Measurements from ENCODE around the gene OSBPL6.

OSBPL6 gene

DNA sequence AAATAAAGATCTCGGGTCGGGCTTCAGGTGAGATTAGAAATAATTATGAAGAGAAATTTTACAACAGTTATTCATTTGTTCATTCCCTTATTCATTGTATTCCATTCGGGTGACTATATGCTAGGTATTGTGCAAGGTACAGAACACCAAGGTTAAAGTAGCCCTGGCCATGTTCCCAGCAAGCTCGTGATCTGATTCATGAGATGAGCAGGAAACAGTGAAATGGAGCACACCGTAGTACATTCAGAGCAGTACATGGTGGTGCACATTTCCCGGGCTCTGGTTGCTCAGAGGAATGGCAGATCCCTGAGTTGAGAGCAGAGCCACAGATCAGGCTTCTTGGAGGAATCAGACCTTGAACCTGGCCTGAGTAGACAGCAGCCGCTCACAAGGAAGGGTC lies 168.9 kb downstream of the OSBPL6 start:
- Histone ChIP-seq H3K4me1 (ENCODE audit: control insufficient read depth in 2 of 2, insufficient read depth in 2 of 2, low read length in 2 of 2) (no peaks in the 10 kb centered on the region), H3K36me3 (ENCODE audit: control insufficient read depth in 2 of 2, insufficient read depth in 2 of 2, low read length in 2 of 2) (no peaks in the 10 kb centered on the region)

DNA sequence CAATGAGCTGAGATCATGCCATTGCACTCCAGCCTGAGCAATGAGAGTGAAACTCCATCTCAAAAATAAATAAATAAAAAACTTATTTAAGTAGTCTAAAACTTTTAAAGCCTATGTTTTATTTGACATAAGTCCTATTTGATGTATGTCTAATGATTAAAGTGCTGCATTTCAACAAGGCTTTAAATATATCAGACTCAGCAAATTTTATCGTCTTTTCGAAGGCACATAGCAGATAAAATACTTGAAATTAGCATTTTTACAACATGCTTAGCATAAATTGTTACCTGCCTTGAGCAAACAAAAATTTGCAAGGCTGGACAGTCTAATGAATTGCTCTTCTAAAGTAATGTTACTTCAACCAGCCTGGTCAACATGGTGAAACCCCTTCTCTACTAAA lies 170.8 kb downstream of the OSBPL6 start:
- Histone ChIP-seq H3K9ac (ENCODE audit: low read depth in 1 of 2, low read length in 2 of 2) (no peak overlapping the region), H3K4me3 (ENCODE audit: low read length in 2 of 2) (no peak overlapping the region), H3K27ac (ENCODE audit: low read depth in 2 of 2, low read length in 2 of 2) (no peak overlapping the region), H3K27me3 (ENCODE audit: control insufficient read depth in 2 of 2, insufficient read depth in 2 of 2, low read length in 2 of 2) (no peaks in the 10 kb centered on the region), H3K36me3 (ENCODE audit: control insufficient read depth in 2 of 2, insufficient read depth in 2 of 2, low read length in 2 of 2) (no peaks in the 10 kb centered on the region), H3K4me1 (ENCODE audit: control insufficient read depth in 2 of 2, insufficient read depth in 2 of 2, low read length in 2 of 2) (no peaks in the 10 kb centered on the region), H3K9me3 (ENCODE audit: control insufficient read depth in 2 of 2, low read length in 2 of 2) (no peaks in the 10 kb centered on the region)

More for the DNA sequence above, 168.9 kb downstream of the OSBPL6 start:
- no peak overlapping the region for H3K27ac ChIP-seq (ENCODE audit: low read depth in 2 of 2, low read length in 2 of 2)
- no peaks in the 10 kb centered on the region for H3K27me3 ChIP-seq (ENCODE audit: control insufficient read depth in 2 of 2, insufficient read depth in 2 of 2, low read length in 2 of 2)
- no peaks in the 10 kb centered on the region for H3K9me3 ChIP-seq (ENCODE audit: control insufficient read depth in 2 of 2, low read length in 2 of 2)
- no peak overlapping the region for H3K4me3 ChIP-seq (ENCODE audit: low read length in 2 of 2)
- H3K9ac ChIP-seq (ENCODE audit: low read depth in 1 of 2, low read length in 2 of 2), result no peak overlapping the region

DNA sequence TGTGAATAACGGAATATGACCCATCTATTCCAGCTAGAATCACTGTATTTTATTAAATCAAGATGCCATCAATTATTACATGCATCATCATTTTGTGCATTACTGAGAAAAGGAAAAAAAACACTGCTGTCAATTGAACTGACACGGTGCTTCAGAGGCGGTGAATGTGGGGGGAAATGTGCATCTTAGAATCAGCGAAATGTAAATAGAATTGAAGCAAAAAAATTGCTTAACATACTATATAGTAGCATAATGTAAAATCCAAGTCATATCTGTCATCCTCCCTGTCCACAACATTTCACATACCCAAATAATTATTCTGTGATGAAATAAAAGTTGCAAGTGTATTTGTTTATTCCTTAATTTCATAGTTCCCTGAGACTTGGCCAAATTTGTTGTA lies 172.1 kb downstream of the OSBPL6 start:
- Histone ChIP-seq H3K9me3 (ENCODE audit: control insufficient read depth in 2 of 2, low read length in 2 of 2) (no peaks in the 10 kb centered on the region), H3K36me3 (ENCODE audit: control insufficient read depth in 2 of 2, insufficient read depth in 2 of 2, low read length in 2 of 2) (no peaks in the 10 kb centered on the region)

DNA sequence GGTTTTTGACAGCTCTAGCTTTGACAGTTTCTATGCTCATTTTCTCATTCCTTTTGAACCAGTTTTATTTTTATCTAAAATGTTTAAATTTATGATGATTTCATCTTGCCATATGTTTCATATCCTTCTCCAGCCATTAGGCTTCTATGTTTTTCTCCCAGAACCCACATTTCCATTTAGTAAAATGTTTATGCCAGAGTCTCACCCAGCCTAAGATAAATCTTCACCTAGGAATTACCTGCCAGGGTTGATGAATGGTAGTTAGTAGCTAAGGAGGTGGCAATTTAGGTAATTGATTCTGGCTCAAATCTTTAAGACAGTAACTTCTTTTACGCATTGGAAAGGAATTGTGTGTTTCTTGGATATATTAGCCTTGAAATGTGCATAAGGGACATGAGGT lies 173.0 kb downstream of the OSBPL6 start:
- H3K9ac ChIP-seq (ENCODE audit: low read depth in 1 of 2, low read length in 2 of 2), result no peak overlapping the region
- no peak overlapping the region for H3K27ac ChIP-seq (ENCODE audit: low read depth in 2 of 2, low read length in 2 of 2)

More for the DNA sequence above, 172.1 kb downstream of the OSBPL6 start:
- Histone ChIP-seq H3K27me3 (ENCODE audit: control insufficient read depth in 2 of 2, insufficient read depth in 2 of 2, low read length in 2 of 2) (no peaks in the 10 kb centered on the region), H3K4me3 (ENCODE audit: low read length in 2 of 2) (no peak overlapping the region), H3K4me1 (ENCODE audit: control insufficient read depth in 2 of 2, insufficient read depth in 2 of 2, low read length in 2 of 2) (no peaks in the 10 kb centered on the region), H3K27ac (ENCODE audit: low read depth in 2 of 2, low read length in 2 of 2) (no peak overlapping the region), H3K9ac (ENCODE audit: low read depth in 1 of 2, low read length in 2 of 2) (no peak overlapping the region)

DNA sequence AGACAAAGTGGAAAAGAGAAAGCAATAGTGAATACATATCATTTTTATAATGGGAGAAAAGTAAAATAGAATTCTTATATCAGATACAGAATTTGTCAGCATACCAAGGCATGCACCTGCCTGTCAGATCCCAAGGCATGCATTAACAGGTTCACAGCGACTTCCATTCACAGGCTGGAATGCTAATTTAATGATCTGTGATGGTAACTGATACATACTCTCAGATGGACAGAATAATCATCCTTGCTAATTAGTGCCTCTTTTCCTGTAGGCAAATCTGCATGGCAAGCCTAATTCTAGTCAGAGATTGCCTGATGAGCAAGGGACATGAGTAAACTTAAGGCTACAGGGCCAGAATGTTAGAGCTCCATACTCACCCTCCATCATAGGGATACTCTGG lies 180.6 kb downstream of the OSBPL6 start:
- Histone ChIP-seq H3K4me3 (ENCODE audit: low read length in 2 of 2) (no peak overlapping the region), H3K9me3 (ENCODE audit: control insufficient read depth in 2 of 2, low read length in 2 of 2) (no peaks in the 10 kb centered on the region), H3K27me3 (ENCODE audit: control insufficient read depth in 2 of 2, insufficient read depth in 2 of 2, low read length in 2 of 2) (no peaks in the 10 kb centered on the region), H3K4me1 (ENCODE audit: control insufficient read depth in 2 of 2, insufficient read depth in 2 of 2, low read length in 2 of 2) (no peaks in the 10 kb centered on the region), H3K36me3 (ENCODE audit: control insufficient read depth in 2 of 2, insufficient read depth in 2 of 2, low read length in 2 of 2) (no peaks in the 10 kb centered on the region), H3K9ac (ENCODE audit: low read depth in 1 of 2, low read length in 2 of 2) (no peak overlapping the region), H3K27ac (ENCODE audit: low read depth in 2 of 2, low read length in 2 of 2) (no peak overlapping the region)

More for the DNA sequence above, 173.0 kb downstream of the OSBPL6 start:
- no peak overlapping the region for H3K4me3 ChIP-seq (ENCODE audit: low read length in 2 of 2)
- no peaks in the 10 kb centered on the region for H3K9me3 ChIP-seq (ENCODE audit: control insufficient read depth in 2 of 2, low read length in 2 of 2)
- no peaks in the 10 kb centered on the region for H3K36me3 ChIP-seq (ENCODE audit: control insufficient read depth in 2 of 2, insufficient read depth in 2 of 2, low read length in 2 of 2)
- H3K27me3 ChIP-seq (ENCODE audit: control insufficient read depth in 2 of 2, insufficient read depth in 2 of 2, low read length in 2 of 2), result no peaks in the 10 kb centered on the region
- H3K4me1 ChIP-seq (ENCODE audit: control insufficient read depth in 2 of 2, insufficient read depth in 2 of 2, low read length in 2 of 2), result no peaks in the 10 kb centered on the region

DNA sequence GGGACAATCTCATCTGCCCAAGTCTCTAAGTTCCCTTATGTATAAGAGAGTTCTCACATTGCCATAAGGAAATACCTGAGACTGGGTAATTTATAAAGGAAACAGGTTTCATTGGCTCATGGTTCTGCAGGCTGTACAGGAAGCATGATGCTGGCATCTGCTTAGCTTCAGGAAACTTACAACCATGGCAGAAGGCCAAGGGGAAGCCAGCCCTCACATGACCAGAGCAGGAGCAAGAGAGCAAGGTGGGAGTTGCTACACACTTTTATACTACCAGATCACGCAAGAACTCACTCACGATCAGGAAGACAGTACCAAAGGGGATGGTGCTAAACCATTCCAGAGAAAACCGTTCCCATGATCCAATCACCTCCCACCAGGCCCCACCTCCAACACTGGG lies 182.7 kb downstream of the OSBPL6 start:
- no peak overlapping the region for H3K27ac ChIP-seq (ENCODE audit: low read depth in 2 of 2, low read length in 2 of 2)
- no peak overlapping the region for H3K4me3 ChIP-seq (ENCODE audit: low read length in 2 of 2)
- no peaks in the 10 kb centered on the region for H3K27me3 ChIP-seq (ENCODE audit: control insufficient read depth in 2 of 2, insufficient read depth in 2 of 2, low read length in 2 of 2)
- H3K9me3 ChIP-seq (ENCODE audit: control insufficient read depth in 2 of 2, low read length in 2 of 2), result no peaks in the 10 kb centered on the region
- H3K9ac ChIP-seq (ENCODE audit: low read depth in 1 of 2, low read length in 2 of 2), result no peak overlapping the region
- no peaks in the 10 kb centered on the region for H3K4me1 ChIP-seq (ENCODE audit: control insufficient read depth in 2 of 2, insufficient read depth in 2 of 2, low read length in 2 of 2)
- no peaks in the 10 kb centered on the region for H3K36me3 ChIP-seq (ENCODE audit: control insufficient read depth in 2 of 2, insufficient read depth in 2 of 2, low read length in 2 of 2)

DNA sequence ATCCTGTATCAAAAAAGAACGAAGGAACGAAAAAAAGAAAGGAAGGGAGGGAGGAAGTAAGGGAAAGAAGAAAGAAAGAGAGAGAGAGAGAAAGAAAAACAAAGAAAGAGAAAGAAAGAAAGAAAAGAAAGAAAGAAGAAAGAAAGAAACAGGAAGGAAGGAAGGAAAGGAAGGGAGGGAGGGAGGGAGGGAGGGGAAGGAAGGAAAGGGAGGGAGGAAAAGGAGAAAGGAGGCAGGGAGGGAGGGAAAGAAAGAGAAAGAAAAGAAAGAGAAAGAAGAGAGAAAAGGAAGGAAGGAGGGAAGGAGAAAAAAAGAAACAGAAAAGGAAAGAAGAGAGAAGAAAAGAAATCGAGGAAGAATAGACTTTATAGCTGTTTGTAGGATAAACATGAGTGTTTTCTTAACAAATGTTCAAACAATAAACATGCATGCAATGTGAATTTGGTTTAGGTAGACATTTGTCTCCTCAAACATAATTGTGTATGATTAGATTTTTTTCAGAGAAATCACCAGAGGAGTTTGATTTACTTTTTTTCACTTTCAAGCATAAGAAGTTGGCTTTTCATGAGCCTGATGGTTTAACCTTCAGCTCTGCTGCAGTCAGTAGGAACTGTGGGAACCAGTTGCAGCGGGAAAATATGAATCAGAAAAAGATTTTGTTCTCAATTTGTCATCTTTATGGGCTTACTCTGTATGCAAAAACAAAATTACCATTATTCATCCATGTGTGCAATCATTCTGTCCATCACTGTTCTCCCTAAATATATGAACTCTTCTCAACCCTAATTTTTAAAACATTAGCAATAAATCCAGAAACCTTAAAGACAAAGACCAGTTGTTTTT lies 185.1 kb downstream of the OSBPL6 start:
- Histone ChIP-seq H3K4me1 (ENCODE audit: control insufficient read depth in 2 of 2, insufficient read depth in 2 of 2, low read length in 2 of 2) (no peaks in the 10 kb centered on the region), H3K9me3 (ENCODE audit: control insufficient read depth in 2 of 2, low read length in 2 of 2) (no peaks in the 10 kb centered on the region), H3K9ac (ENCODE audit: low read depth in 1 of 2, low read length in 2 of 2) (no peak overlapping the region), H3K27me3 (ENCODE audit: control insufficient read depth in 2 of 2, insufficient read depth in 2 of 2, low read length in 2 of 2) (no peaks in the 10 kb centered on the region), H3K36me3 (ENCODE audit: control insufficient read depth in 2 of 2, insufficient read depth in 2 of 2, low read length in 2 of 2) (no peaks in the 10 kb centered on the region), H3K4me3 (ENCODE audit: low read length in 2 of 2) (no peak overlapping the region), H3K27ac (ENCODE audit: low read depth in 2 of 2, low read length in 2 of 2) (no peak overlapping the region)

DNA sequence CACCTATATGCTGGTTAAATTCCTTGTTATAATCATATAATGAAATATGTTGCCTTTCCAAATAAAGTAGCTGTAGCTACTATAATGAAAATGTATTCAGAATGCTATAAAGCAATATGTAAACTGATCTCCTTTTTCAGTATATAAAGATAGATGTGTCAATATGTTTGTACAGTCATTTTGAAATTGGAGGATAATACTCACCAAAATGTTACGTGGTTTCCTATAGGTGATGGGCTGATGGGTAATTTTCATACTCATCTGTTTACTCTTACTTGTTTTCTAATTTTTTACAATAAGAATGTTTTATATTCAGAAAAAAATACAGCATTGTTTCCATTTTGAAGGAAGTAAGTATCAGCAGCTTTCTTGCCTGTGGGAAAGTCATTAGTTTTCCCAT lies 186.5 kb downstream of the OSBPL6 start:
- Histone ChIP-seq H3K9ac (ENCODE audit: low read depth in 1 of 2, low read length in 2 of 2) (no peak overlapping the region), H3K9me3 (ENCODE audit: control insufficient read depth in 2 of 2, low read length in 2 of 2) (no peaks in the 10 kb centered on the region), H3K4me3 (ENCODE audit: low read length in 2 of 2) (no peak overlapping the region), H3K36me3 (ENCODE audit: control insufficient read depth in 2 of 2, insufficient read depth in 2 of 2, low read length in 2 of 2) (no peaks in the 10 kb centered on the region), H3K4me1 (ENCODE audit: control insufficient read depth in 2 of 2, insufficient read depth in 2 of 2, low read length in 2 of 2) (no peaks in the 10 kb centered on the region), H3K27ac (ENCODE audit: low read depth in 2 of 2, low read length in 2 of 2) (no peak overlapping the region), H3K27me3 (ENCODE audit: control insufficient read depth in 2 of 2, insufficient read depth in 2 of 2, low read length in 2 of 2) (no peaks in the 10 kb centered on the region)

DNA sequence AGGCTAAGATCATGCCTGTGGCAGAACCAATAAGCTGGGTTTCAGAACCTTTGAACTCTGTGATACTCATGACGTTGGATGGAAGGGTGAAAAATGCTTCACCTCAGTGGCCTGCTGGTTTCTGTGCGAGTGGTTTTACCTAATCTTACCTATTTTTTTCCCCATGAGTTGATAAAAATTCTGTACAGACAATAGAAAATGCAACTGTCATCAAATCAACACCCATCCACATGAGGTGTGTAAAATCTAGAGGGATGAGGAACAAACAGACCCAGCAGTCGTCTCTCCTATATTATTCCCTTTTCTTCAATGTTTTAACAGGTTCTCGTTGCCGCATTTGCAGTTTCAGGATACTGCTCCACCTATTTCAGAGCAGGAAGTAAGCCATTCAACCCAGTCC lies 189.4 kb downstream of the OSBPL6 start:
- no peak overlapping the region for H3K27ac ChIP-seq (ENCODE audit: low read depth in 2 of 2, low read length in 2 of 2)
- no peaks in the 10 kb centered on the region for H3K9me3 ChIP-seq (ENCODE audit: control insufficient read depth in 2 of 2, low read length in 2 of 2)
- no peaks in the 10 kb centered on the region for H3K27me3 ChIP-seq (ENCODE audit: control insufficient read depth in 2 of 2, insufficient read depth in 2 of 2, low read length in 2 of 2)
- H3K9ac ChIP-seq (ENCODE audit: low read depth in 1 of 2, low read length in 2 of 2), result no peak overlapping the region
- no peaks in the 10 kb centered on the region for H3K4me1 ChIP-seq (ENCODE audit: control insufficient read depth in 2 of 2, insufficient read depth in 2 of 2, low read length in 2 of 2)
- no peaks in the 10 kb centered on the region for H3K36me3 ChIP-seq (ENCODE audit: control insufficient read depth in 2 of 2, insufficient read depth in 2 of 2, low read length in 2 of 2)
- no peak overlapping the region for H3K4me3 ChIP-seq (ENCODE audit: low read length in 2 of 2)

DNA sequence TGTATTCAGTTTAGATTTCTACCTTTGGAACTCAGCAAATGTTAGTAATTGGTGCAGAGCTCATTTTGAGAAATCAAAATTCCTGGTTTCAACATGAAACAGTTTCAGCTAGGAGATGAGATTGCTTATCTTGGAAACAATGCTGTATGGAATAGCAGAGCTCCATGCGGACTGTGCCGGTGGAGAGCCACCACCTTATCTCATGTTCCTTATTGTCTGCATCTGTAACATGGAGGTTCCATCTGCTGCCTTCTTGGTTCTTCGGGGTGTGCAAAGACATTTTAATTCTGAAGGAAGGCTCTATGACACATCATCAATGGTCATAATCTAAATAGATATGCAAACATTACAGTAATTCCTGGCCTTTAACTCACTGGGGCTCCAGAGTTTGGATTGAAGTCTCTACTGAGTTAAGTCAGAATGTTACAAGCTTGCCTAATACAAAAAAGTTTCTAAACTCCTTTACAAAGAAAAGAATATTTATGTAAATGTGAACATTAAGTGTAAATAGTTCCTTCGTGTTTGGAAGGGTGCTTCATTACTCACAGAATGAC lies 191.4 kb downstream of the OSBPL6 start:
- H3K4me3 ChIP-seq (ENCODE audit: low read length in 2 of 2), result no peak overlapping the region
- no peak overlapping the region for H3K27ac ChIP-seq (ENCODE audit: low read depth in 2 of 2, low read length in 2 of 2)
- H3K27me3 ChIP-seq (ENCODE audit: control insufficient read depth in 2 of 2, insufficient read depth in 2 of 2, low read length in 2 of 2), result no peaks in the 10 kb centered on the region
- H3K9me3 ChIP-seq (ENCODE audit: control insufficient read depth in 2 of 2, low read length in 2 of 2), result no peaks in the 10 kb centered on the region
- no peaks in the 10 kb centered on the region for H3K4me1 ChIP-seq (ENCODE audit: control insufficient read depth in 2 of 2, insufficient read depth in 2 of 2, low read length in 2 of 2)
- no peaks in the 10 kb centered on the region for H3K36me3 ChIP-seq (ENCODE audit: control insufficient read depth in 2 of 2, insufficient read depth in 2 of 2, low read length in 2 of 2)
- H3K9ac ChIP-seq (ENCODE audit: low read depth in 1 of 2, low read length in 2 of 2), result no peak overlapping the region

All from mucosa of rectum (tissue), 2 donors.